DND-41 (cell line): ENCODE measurements around the gene HAAO.

Experiments used
- ATAC-seq: fragments of 200-7000 bp; cut with Tn5 transposase; 3 replicates; pipeline ENCODE4 v1.9.1; 2021; ENCODE audit warnings: low read depth; ENCODE audit not compliant: insufficient read depth
- DNase-seq: peaks from one replicate; pipeline ENCODE4 v3.0.0-alpha.2; 2020
- H2AFZ ChIP-seq: 2 replicates; pipeline ENCODE4 v1.6.0; 2012; ENCODE audit warnings: low read depth, low read length
- H3K27ac ChIP-seq: 2 replicates; pipeline ENCODE4 v1.5.1; 2012; ENCODE audit warnings: low read length, inconsistent platforms
- H3K27me3 ChIP-seq: fragments of 200-600 bp; sonication (generic); 2 replicates; pipeline ENCODE4 v1.6.0; 2012; ENCODE audit warnings: low read length, mild to moderate bottlenecking, inconsistent platforms; ENCODE audit not compliant: insufficient read depth, poor library complexity
- H3K36me3 ChIP-seq: 2 replicates; pipeline ENCODE4 v1.5.1; 2012; ENCODE audit warnings: low read length, inconsistent platforms; ENCODE audit not compliant: insufficient read depth
- H3K4me1 ChIP-seq: 2 replicates; pipeline ENCODE4 v1.5.1; 2012; ENCODE audit warnings: mild to moderate bottlenecking, low read length; ENCODE audit not compliant: insufficient read depth
- H3K4me2 ChIP-seq: 2 replicates; pipeline ENCODE4 v1.6.0; 2012; ENCODE audit warnings: mild to moderate bottlenecking, moderate library complexity, low read length, inconsistent platforms; ENCODE audit not compliant: insufficient read depth
- H3K4me3 ChIP-seq, 2 experiments: fragments of 200-600 bp in 1 of 2; shearing (Covaris generic) in 1 of 2; 2 replicates each; pipeline ENCODE4 v1.5.1; 2012 to 2016; ENCODE audit warnings: inconsistent platforms in 2 of 2, low read length in 2 of 2, mild to moderate bottlenecking in 2 of 2, low read depth in 1 of 2, moderate library complexity in 1 of 2
- H3K79me2 ChIP-seq: 2 replicates; pipeline ENCODE4 v1.6.0; 2012; ENCODE audit warnings: low read length, inconsistent platforms; ENCODE audit not compliant: insufficient read depth
- H3K9ac ChIP-seq: 2 replicates; pipeline ENCODE4 v1.6.0; 2012; ENCODE audit warnings: low read depth, mild to moderate bottlenecking, inconsistent platforms, low read length, moderate library complexity
- H3K9me3 ChIP-seq: 2 replicates; pipeline ENCODE4 v1.5.1; 2012; ENCODE audit warnings: low read length, moderate library complexity, mild to moderate bottlenecking, inconsistent platforms; ENCODE audit not compliant: insufficient read depth, severe bottlenecking
- H4K20me1 ChIP-seq: 2 replicates; pipeline ENCODE4 v1.6.0; 2012; ENCODE audit warnings: low read length; ENCODE audit not compliant: insufficient read depth
- CTCF ChIP-seq: IDR thresholded peaks from 2 replicates; pipeline ENCODE4 v1.5.1; 2012; ENCODE audit warnings: borderline replicate concordance, low read length, moderate library complexity, mild to moderate bottlenecking; ENCODE audit not compliant: poor library complexity, severe bottlenecking; ENCODE audit errors: extremely low read depth
- EZH2 ChIP-seq: IDR thresholded peaks from 3 replicates; pipeline ENCODE4 v1.6.1; 2012; ENCODE audit warnings: borderline replicate concordance, low read depth, mild to moderate bottlenecking, moderate library complexity, low read length, inconsistent platforms; ENCODE audit not compliant: severe bottlenecking

HAAO gene

GRCh38 chr2:42771546-42772153 lies 20.7 kb downstream of the HAAO start:
- no peak for DNase-seq
- H3K79me2 ChIP-seq, result no peaks in the 10 kb centered on the region
- H3K9me3 ChIP-seq, result no peaks in the 10 kb centered on the region
- no peak overlapping the region; the same call in 1 of the 2 replicates for H2AFZ ChIP-seq
- H3K27me3 ChIP-seq, result no peaks in the 10 kb centered on the region
- ATAC-seq, result no peak
- H3K36me3 ChIP-seq, result no peaks in the 10 kb centered on the region
- no peak overlapping the region for H3K27ac ChIP-seq
- H3K4me1 ChIP-seq, result no peaks in the 10 kb centered on the region
- H3K4me3 ChIP-seq, result no peak overlapping the region
- TF ChIP-seq CTCF, result no peak
- TF ChIP-seq EZH2, result no peak
- no peak overlapping the region for H3K4me2 ChIP-seq
- no peak overlapping the region for H3K9ac ChIP-seq
- H4K20me1 ChIP-seq, result no peaks in the 10 kb centered on the region

GRCh38 chr2:42770288-42771131 lies 21.9 kb downstream of the HAAO start:
- H3K4me3 ChIP-seq, result no peak overlapping the region
- no peak overlapping the region for H3K27ac ChIP-seq
- H2AFZ ChIP-seq, result no peak overlapping the region
- no peak overlapping the region for H3K9ac ChIP-seq
- no peaks in the 10 kb centered on the region for H3K9me3 ChIP-seq
- no peaks in the 10 kb centered on the region for H3K36me3 ChIP-seq
- no peaks in the 10 kb centered on the region for H3K4me1 ChIP-seq
- no peaks in the 10 kb centered on the region for H3K79me2 ChIP-seq
- ATAC-seq (peak; percentile 56; the same call in 2 of the 3 replicates), DNase-seq (no peak)
- TF ChIP-seq CTCF (peak; percentile 43), EZH2 (no peak)
- no peaks in the 10 kb centered on the region for H4K20me1 ChIP-seq
- H3K27me3 ChIP-seq, result no peaks in the 10 kb centered on the region
- H3K4me2 ChIP-seq, result no peak overlapping the region

GRCh38 chr2:42769583-42770287 lies 22.6 kb downstream of the HAAO start:
- Histone ChIP-seq H3K4me1 (no peaks in the 10 kb centered on the region), H3K4me2 (no peak overlapping the region), H3K79me2 (no peaks in the 10 kb centered on the region), H4K20me1 (no peaks in the 10 kb centered on the region), H3K27me3 (no peaks in the 10 kb centered on the region), H3K4me3 (no peak overlapping the region), H3K36me3 (no peaks in the 10 kb centered on the region), H2AFZ (no peak overlapping the region), H3K27ac (no peak overlapping the region), H3K9ac (no peak overlapping the region), H3K9me3 (no peaks in the 10 kb centered on the region)
- no peak for DNase-seq
- no peak for ATAC-seq
- no peak for TF ChIP-seq CTCF
- TF ChIP-seq EZH2, result no peak
